DMS 273 (cell line): ENCODE results near the gene TWSG1.
"Not testable (repeated sequence)": the region's sequence is repeated elsewhere in the genome, so short reads cannot be mapped to it uniquely, and the experiment has no call there.

Experiments
- DNase-seq: peaks from one replicate; lab custom pipeline; 2025; ENCODE audit not compliant: unreplicated experiment; lab: John Stamatoyannopoulos, UW

Gene TWSG1

DNA sequence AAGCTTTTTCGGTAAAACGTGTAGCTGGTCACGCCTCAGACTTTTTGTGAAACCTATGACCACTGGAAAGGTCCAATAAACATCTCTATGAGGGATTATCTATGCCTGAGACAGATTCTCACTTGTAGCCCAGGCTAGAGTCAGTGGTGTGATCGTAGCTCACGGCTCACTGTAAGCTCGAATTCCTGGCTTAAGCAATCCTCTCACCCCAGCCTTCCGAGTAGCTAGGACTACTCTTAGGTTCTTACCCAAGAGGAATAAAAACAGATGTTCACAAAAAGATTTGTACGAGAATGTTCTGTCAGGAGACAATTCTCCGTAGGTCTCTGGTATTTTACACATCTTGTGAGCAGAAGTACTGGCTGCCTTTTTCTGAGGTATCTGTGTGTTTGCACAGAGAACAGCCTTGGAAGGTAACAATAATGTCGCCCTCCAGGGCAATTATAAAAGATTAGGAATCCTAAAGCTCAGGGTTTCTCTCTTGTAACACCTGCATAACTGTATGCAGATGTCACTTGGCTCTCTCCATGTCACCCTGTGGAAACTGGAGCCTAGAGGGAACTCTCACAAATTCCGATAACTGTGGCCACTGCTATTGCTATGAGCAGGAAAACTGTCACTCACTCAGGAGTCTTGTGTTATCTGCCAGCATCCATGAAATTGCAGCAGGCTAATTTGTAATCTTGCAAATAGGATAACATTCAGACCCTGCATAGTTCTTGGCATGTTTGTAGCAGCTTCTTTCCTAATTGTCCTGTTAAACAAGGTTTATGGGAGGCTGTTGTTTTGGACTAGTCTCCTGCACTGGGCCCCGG is 115.2 kb downstream of the TWSG1 start:
- DNase-seq, result no peak

GRCh38 chr18:9450920-9451319 is 116.3 kb downstream of the TWSG1 start:
- DNase-seq, result not testable (repeated sequence)
